HepG2 (cell line): Measurements from ENCODE around the gene LATS2. TPM values are rescaled to one million over a fixed set of nuclear protein-coding genes. Genes with fewer than 3 reads are reported as not detected.

Source experiments
- CHCHD3 ChIP-seq: sonication (generic); formaldehyde crosslinking; IDR thresholded peaks from 2 replicates; pipeline ENCODE4 v1.8.0; 2022; ENCODE audit warnings: mild to moderate bottlenecking, missing genetic modification reagents, moderate library complexity
- CHD2 ChIP-seq: IDR thresholded peaks from 2 replicates; pipeline ENCODE4 v1.6.1; 2011; ENCODE audit warnings: low read depth, low read length, improper control_type of control experiment
- FOXA1 ChIP-seq, 2 experiments: fragments of 450-650 bp in 1 of 2; sonication (generic) in 1 of 2; formaldehyde crosslinking in 1 of 2; IDR thresholded peaks; 2 replicates each; pipeline versions ENCODE4 v1.4.0 to v1.6.1; 2016 to 2020; ENCODE audit warnings: missing genetic modification reagents in 1 of 2
- FOXK1 ChIP-seq: sonication (generic); formaldehyde crosslinking; IDR thresholded peaks from 2 replicates; pipeline ENCODE4 v1.4.0; 2020; ENCODE audit warnings: low read depth, missing genetic modification reagents, borderline replicate concordance
- GATAD2A ChIP-seq: IDR thresholded peaks from 2 replicates; pipeline ENCODE4 v1.6.1; 2016
- HDAC1 ChIP-seq: sonication (generic); formaldehyde crosslinking; IDR thresholded peaks from 2 replicates; pipeline ENCODE4 v1.5.1; 2020; ENCODE audit warnings: mild to moderate bottlenecking, missing genetic modification reagents
- HNRNPL ChIP-seq: fragments of 200-400 bp; formaldehyde crosslinking; IDR thresholded peaks from 2 replicates; pipeline ENCODE4 v1.6.1; 2017; ENCODE audit warnings: mild to moderate bottlenecking, low read depth, low read length
- KDM1A ChIP-seq: IDR thresholded peaks from 2 replicates; pipeline ENCODE4 v1.6.1; 2016; ENCODE audit warnings: missing compliant biosample characterization
- RBM39 ChIP-seq: fragments of 200-400 bp; formaldehyde crosslinking; IDR thresholded peaks from one replicate; pipeline ENCODE4 v1.6.1; 2018; ENCODE audit warnings: antibody characterized with exemption, mild to moderate bottlenecking, low read depth, low read length; ENCODE audit not compliant: poor library complexity, severe bottlenecking
- SAP130 ChIP-seq: IDR thresholded peaks from 2 replicates; pipeline ENCODE4 v1.6.1; 2016; ENCODE audit warnings: low read depth
- ZNF549 ChIP-seq: sonication (generic); formaldehyde crosslinking; IDR thresholded peaks from 2 replicates; pipeline ENCODE4 v1.5.0; 2020; ENCODE audit warnings: missing genetic modification reagents
- ZNF703 ChIP-seq: sonication (generic); formaldehyde crosslinking; IDR thresholded peaks from 2 replicates; pipeline ENCODE4 v1.5.1; 2020; ENCODE audit warnings: missing genetic modification reagents, mild to moderate bottlenecking, moderate library complexity, borderline replicate concordance
- ZNF841 ChIP-seq: sonication (generic); formaldehyde crosslinking; IDR thresholded peaks from 2 replicates; pipeline ENCODE4 v1.8.1; 2023; ENCODE audit warnings: missing genetic modification reagents, borderline replicate concordance
- polyA plus RNA-seq, 8 experiments: library from polyadenylated mRNA; depleted of rRNA in 3 of 8; stranded (reverse) in 7 of 8; unstranded in 1 of 8; fragments of >200 nt; fragmentation: Illumina TruSeq in 4 of 8; extraction: Trizol in 4 of 8; gene quantifications; 2 replicates each; pipeline versions ENCODE4 v1.2.1 to v1.2.3, GENCODE V29; 2011 to 2016; ENCODE audit warnings: low read depth in 4 of 8, missing spikeins in 1 of 8, mixed read lengths in 1 of 8; ENCODE audit not compliant: insufficient read depth in 1 of 8
- total RNA-seq, 5 experiments: library from RNA; depleted of rRNA; stranded (reverse); fragments of >200 nt; fragmentation: Illumina TruSeq; extraction: Trizol; gene quantifications; 2 replicates each; pipeline ENCODE4 v1.2.3, GENCODE V29; 2016; ENCODE audit warnings: low read depth in 1 of 5
- TF ChIP-seq, protein P1 (sequence below): sonication (generic); formaldehyde crosslinking; IDR thresholded peaks from 2 replicates; pipeline ENCODE4 v1.5.1; 2020; ENCODE audit warnings: mild to moderate bottlenecking, missing genetic modification reagents, borderline replicate concordance
- TF ChIP-seq, protein P2 (sequence below): sonication (generic); formaldehyde crosslinking; IDR thresholded peaks from 2 replicates; pipeline ENCODE4 v1.5.0; 2020; ENCODE audit warnings: missing genetic modification reagents
- TF ChIP-seq, protein P3 (sequence below): sonication (generic); formaldehyde crosslinking; conservative IDR thresholded peaks from 2 replicates; pipeline ENCODE4 v1.4.0; 2020; ENCODE audit warnings: mild to moderate bottlenecking, missing genetic modification reagents, moderate library complexity

Gene LATS2
- total and polyA plus RNA-seq, 2 of the 13 experiments (the other 11 are each of a cell fraction or from before 2014, with no cell fraction given), result 7.3 to 8.5 TPM

- TF ChIP-seq, protein P1, sequence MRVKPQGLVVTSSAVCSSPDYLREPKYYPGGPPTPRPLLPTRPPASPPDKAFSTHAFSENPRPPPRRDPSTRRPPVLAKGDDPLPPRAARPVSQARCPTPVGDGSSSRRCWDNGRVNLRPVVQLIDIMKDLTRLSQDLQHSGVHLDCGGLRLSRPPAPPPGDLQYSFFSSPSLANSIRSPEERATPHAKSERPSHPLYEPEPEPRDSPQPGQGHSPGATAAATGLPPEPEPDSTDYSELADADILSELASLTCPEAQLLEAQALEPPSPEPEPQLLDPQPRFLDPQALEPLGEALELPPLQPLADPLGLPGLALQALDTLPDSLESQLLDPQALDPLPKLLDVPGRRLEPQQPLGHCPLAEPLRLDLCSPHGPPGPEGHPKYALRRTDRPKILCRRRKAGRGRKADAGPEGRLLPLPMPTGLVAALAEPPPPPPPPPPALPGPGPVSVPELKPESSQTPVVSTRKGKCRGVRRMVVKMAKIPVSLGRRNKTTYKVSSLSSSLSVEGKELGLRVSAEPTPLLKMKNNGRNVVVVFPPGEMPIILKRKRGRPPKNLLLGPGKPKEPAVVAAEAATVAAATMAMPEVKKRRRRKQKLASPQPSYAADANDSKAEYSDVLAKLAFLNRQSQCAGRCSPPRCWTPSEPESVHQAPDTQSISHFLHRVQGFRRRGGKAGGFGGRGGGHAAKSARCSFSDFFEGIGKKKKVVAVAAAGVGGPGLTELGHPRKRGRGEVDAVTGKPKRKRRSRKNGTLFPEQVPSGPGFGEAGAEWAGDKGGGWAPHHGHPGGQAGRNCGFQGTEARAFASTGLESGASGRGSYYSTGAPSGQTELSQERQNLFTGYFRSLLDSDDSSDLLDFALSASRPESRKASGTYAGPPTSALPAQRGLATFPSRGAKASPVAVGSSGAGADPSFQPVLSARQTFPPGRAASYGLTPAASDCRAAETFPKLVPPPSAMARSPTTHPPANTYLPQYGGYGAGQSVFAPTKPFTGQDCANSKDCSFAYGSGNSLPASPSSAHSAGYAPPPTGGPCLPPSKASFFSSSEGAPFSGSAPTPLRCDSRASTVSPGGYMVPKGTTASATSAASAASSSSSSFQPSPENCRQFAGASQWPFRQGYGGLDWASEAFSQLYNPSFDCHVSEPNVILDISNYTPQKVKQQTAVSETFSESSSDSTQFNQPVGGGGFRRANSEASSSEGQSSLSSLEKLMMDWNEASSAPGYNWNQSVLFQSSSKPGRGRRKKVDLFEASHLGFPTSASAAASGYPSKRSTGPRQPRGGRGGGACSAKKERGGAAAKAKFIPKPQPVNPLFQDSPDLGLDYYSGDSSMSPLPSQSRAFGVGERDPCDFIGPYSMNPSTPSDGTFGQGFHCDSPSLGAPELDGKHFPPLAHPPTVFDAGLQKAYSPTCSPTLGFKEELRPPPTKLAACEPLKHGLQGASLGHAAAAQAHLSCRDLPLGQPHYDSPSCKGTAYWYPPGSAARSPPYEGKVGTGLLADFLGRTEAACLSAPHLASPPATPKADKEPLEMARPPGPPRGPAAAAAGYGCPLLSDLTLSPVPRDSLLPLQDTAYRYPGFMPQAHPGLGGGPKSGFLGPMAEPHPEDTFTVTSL (CRISPR knock-in tag), result peak; percentile 22; the same call in 1 of the 2 replicates
- TF ChIP-seq CHD2 (no peak), HDAC1 (0 out of 2 replicates have a peak, but pooled peaks have one; percentile 30), ZNF549 (CRISPR knock-in tag) (no peak), FOXA1 (IDR thresholded peaks at IDR 0.05) (no peak), FOXA1 (CRISPR knock-in tag; IDR thresholded peaks at IDR 0.05) (0 out of 2 replicates have a peak, but pooled peaks have one; percentile 21), ZNF703 (CRISPR knock-in tag) (no peak), KDM1A (no peak), CHCHD3 (CRISPR knock-in tag) (no peak), GATAD2A (peak; percentile 28; the same call in 1 of the 2 replicates), HNRNPL (no peak), ZNF841 (no peak), SAP130 (CRISPR knock-in tag) (peak; percentile 85), FOXK1 (peak; percentile 26; the same call in 1 of the 2 replicates), RBM39 (no peak)
- TF ChIP-seq, protein P2, sequence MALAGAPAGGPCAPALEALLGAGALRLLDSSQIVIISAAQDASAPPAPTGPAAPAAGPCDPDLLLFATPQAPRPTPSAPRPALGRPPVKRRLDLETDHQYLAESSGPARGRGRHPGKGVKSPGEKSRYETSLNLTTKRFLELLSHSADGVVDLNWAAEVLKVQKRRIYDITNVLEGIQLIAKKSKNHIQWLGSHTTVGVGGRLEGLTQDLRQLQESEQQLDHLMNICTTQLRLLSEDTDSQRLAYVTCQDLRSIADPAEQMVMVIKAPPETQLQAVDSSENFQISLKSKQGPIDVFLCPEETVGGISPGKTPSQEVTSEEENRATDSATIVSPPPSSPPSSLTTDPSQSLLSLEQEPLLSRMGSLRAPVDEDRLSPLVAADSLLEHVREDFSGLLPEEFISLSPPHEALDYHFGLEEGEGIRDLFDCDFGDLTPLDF, result no peak
- TF ChIP-seq, protein P3, sequence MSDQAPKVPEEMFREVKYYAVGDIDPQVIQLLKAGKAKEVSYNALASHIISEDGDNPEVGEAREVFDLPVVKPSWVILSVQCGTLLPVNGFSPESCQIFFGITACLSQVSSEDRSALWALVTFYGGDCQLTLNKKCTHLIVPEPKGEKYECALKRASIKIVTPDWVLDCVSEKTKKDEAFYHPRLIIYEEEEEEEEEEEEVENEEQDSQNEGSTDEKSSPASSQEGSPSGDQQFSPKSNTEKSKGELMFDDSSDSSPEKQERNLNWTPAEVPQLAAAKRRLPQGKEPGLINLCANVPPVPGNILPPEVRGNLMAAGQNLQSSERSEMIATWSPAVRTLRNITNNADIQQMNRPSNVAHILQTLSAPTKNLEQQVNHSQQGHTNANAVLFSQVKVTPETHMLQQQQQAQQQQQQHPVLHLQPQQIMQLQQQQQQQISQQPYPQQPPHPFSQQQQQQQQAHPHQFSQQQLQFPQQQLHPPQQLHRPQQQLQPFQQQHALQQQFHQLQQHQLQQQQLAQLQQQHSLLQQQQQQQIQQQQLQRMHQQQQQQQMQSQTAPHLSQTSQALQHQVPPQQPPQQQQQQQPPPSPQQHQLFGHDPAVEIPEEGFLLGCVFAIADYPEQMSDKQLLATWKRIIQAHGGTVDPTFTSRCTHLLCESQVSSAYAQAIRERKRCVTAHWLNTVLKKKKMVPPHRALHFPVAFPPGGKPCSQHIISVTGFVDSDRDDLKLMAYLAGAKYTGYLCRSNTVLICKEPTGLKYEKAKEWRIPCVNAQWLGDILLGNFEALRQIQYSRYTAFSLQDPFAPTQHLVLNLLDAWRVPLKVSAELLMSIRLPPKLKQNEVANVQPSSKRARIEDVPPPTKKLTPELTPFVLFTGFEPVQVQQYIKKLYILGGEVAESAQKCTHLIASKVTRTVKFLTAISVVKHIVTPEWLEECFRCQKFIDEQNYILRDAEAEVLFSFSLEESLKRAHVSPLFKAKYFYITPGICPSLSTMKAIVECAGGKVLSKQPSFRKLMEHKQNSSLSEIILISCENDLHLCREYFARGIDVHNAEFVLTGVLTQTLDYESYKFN, result peak; percentile 35; the same call in 1 of the 2 replicates
These were observed 100.6 kb downstream of the LATS2 start (continued) for GRCh38 chr13:20960663-20961309.
